ENCODE results near the gene NPSR1. TPM values are rescaled to one million over a fixed set of nuclear protein-coding genes. Genes with fewer than 3 reads are reported as not detected.
"Not testable (repeated sequence)": the region's sequence is repeated elsewhere in the genome, so short reads cannot be mapped to it uniquely, and the experiment has no call there.

The NPSR1 gene
- polyA plus RNA-seq, 1 of the 3 experiments (the other 2 are of a cell fraction): not detected

- Histone ChIP-seq H3K27ac (ENCODE audit: low read depth in 2 of 2, low read length in 1 of 2) (no peak overlapping the region), H3K4me2 (no peak overlapping the region), H3K36me3 (replicated peaks in 1 of 2; ENCODE audit: control insufficient read depth in 1 of 2, insufficient read depth in 2 of 2, low read length in 1 of 2) (no peaks in the 10 kb centered on the region), H3K9ac (no peak overlapping the region), H3K9me3 (no peaks in the 10 kb centered on the region), H4K20me1 (ENCODE audit: insufficient read depth) (no peaks in the 10 kb centered on the region), H3K9me2 (no peaks in the 10 kb centered on the region), H3F3A (replicated peaks; ENCODE audit: insufficient read depth) (no peaks in the 10 kb centered on the region), H3K4me1 (ENCODE audit: control insufficient read depth in 1 of 2, insufficient read depth in 2 of 2, low read depth in 1 of 2, low read length in 1 of 2) (no peaks in the 10 kb centered on the region), H3K79me2 (ENCODE audit: insufficient read depth) (no peaks in the 10 kb centered on the region), H3K27me3 (ENCODE audit: insufficient read depth) (no peaks in the 10 kb centered on the region), H3K4me3 (ENCODE audit: low read depth in 2 of 2, low read length in 1 of 2) (no peak overlapping the region), H2AFZ (ENCODE audit: low read depth) (no peak overlapping the region)
- POLR2A ChIA-PET: no interaction called here
- TF ChIP-seq ELF1 (IDR thresholded peaks at IDR 0.05): no peak
- TF ChIP-seq POLR2AphosphoS5 (IDR thresholded peaks at IDR 0.05; ENCODE audit: low read depth, low read length): no peak
- TF ChIP-seq SMC3 (IDR thresholded peaks at IDR 0.05; ENCODE audit: low read depth, low read length): no peak
- TF ChIP-seq MAX (IDR thresholded peaks at IDR 0.05; ENCODE audit: low read depth): no peak
- TF ChIP-seq FOXM1 (IDR thresholded peaks at IDR 0.05; ENCODE audit: low read depth): no peak
- TF ChIP-seq YY1 (IDR thresholded peaks at IDR 0.05; ENCODE audit: low read depth): no peak
- TF ChIP-seq IRF3 (IDR thresholded peaks at IDR 0.05; ENCODE audit: low read depth, low read length): no peak
- TF ChIP-seq NRF1 (IDR thresholded peaks at IDR 0.05; ENCODE audit: low read depth, low read length): no peak
- TF ChIP-seq TAF1 (IDR thresholded peaks at IDR 0.05; ENCODE audit: borderline replicate concordance, low read depth, low read length): no peak
- CTCF ChIA-PET: interaction anchor here (0.8 kb wide), 1 partner anchor 29 kb away, joined by 3 read pairs; no protein-coding TSS in a partner anchor
- no peak for DNase-seq
- WGBS (ENCODE audit: low lambda C conversion rate): 0% methylated on average over 2 of the region's 2 CpGs
These were observed 35.8 kb upstream of the NPSR1 start for GRCh38 chr7:34622182-34622581.

GRCh38 chr7:34622771-34623250 lies 35.2 kb upstream of the NPSR1 start:
- Histone ChIP-seq H3K4me2 (no peak overlapping the region), H3F3A (replicated peaks; ENCODE audit: insufficient read depth) (no peaks in the 10 kb centered on the region), H4K20me1 (ENCODE audit: insufficient read depth) (no peaks in the 10 kb centered on the region), H2AFZ (ENCODE audit: low read depth) (no peak overlapping the region), H3K4me1 (ENCODE audit: control insufficient read depth in 1 of 2, insufficient read depth in 2 of 2, low read depth in 1 of 2, low read length in 1 of 2) (no peaks in the 10 kb centered on the region), H3K4me3 (ENCODE audit: low read depth in 2 of 2, low read length in 1 of 2) (no peak overlapping the region), H3K79me2 (ENCODE audit: insufficient read depth) (no peaks in the 10 kb centered on the region), H3K9me3 (no peaks in the 10 kb centered on the region), H3K27ac (ENCODE audit: low read depth in 2 of 2, low read length in 1 of 2) (no peak overlapping the region), H3K27me3 (ENCODE audit: insufficient read depth) (no peaks in the 10 kb centered on the region), H3K36me3 (replicated peaks in 1 of 2; ENCODE audit: control insufficient read depth in 1 of 2, insufficient read depth in 2 of 2, low read length in 1 of 2) (no peaks in the 10 kb centered on the region), H3K9me2 (no peaks in the 10 kb centered on the region), H3K9ac (no peak overlapping the region)
- ChIA-PET POLR2A (no interaction called here), CTCF (no interaction called here)
- no peak for TF ChIP-seq POLR2AphosphoS5 (IDR thresholded peaks at IDR 0.05; ENCODE audit: low read depth, low read length)
- no peak for TF ChIP-seq RXRA (IDR thresholded peaks at IDR 0.05; ENCODE audit: borderline replicate concordance, low read depth)
- no peak for TF ChIP-seq EZH2phosphoT487 (IDR thresholded peaks at IDR 0.05; ENCODE audit: borderline replicate concordance, low read depth)
- TF ChIP-seq GABPA (IDR thresholded peaks at IDR 0.05; ENCODE audit: low read depth): no peak
- no peak for TF ChIP-seq FOSL2 (IDR thresholded peaks at IDR 0.05; ENCODE audit: borderline replicate concordance, low read depth)
- TF ChIP-seq SIN3A (IDR thresholded peaks at IDR 0.05; ENCODE audit: borderline replicate concordance, low read depth, low read length): no peak
- TF ChIP-seq CHD2 (IDR thresholded peaks at IDR 0.05; ENCODE audit: low read length, partially characterized antibody): no peak
- no peak for TF ChIP-seq FOXJ3 (CRISPR knock-in tag; IDR thresholded peaks at IDR 0.05)
- no peak for TF ChIP-seq USF2 (IDR thresholded peaks at IDR 0.05; ENCODE audit: borderline replicate concordance, low read depth, low read length)
- no peak for TF ChIP-seq MEF2A (IDR thresholded peaks at IDR 0.05; ENCODE audit: borderline replicate concordance, low read depth)
- no peak for TF ChIP-seq ZBTB33 (IDR thresholded peaks at IDR 0.05; ENCODE audit: borderline replicate concordance, low read depth)
- WGBS (ENCODE audit: low lambda C conversion rate): 11% methylated on average over 4 of the region's 4 CpGs
- no peak for DNase-seq

- H2AFZ ChIP-seq (ENCODE audit: low read depth); H3K9ac ChIP-seq; H3K27ac ChIP-seq (ENCODE audit: low read depth in 2 of 2, low read length in 1 of 2); H3K36me3 ChIP-seq (replicated peaks in 1 of 2; ENCODE audit: control insufficient read depth in 1 of 2, insufficient read depth in 2 of 2, low read length in 1 of 2); H3K79me2 ChIP-seq (ENCODE audit: insufficient read depth); H3K4me1 ChIP-seq (ENCODE audit: control insufficient read depth in 1 of 2, insufficient read depth in 2 of 2, low read depth in 1 of 2, low read length in 1 of 2); H3F3A ChIP-seq (replicated peaks; ENCODE audit: insufficient read depth); H3K9me2 ChIP-seq; H3K4me2 ChIP-seq; H3K4me3 ChIP-seq (ENCODE audit: low read depth in 2 of 2, low read length in 1 of 2); H3K27me3 ChIP-seq (ENCODE audit: insufficient read depth); DNase-seq; POLR2A ChIA-PET; H3K9me3 ChIP-seq; H4K20me1 ChIP-seq (ENCODE audit: insufficient read depth): not testable (repeated sequence)
- CTCF ChIA-PET: interaction anchor here (0.9 kb wide), 1 partner anchor 47 kb away, joined by 3 read pairs; no protein-coding TSS in a partner anchor
- 4% methylated on average over 4 of the region's 4 CpGs for WGBS (ENCODE audit: low lambda C conversion rate)
These were observed 29.4 kb upstream of the NPSR1 start for GRCh38 chr7:34628618-34629017.

All from SK-N-SH (cell line).